Stimulated activated naive CD4-positive, alpha-beta T cell treated with Interleukin-2 at 50 U/mL for 16 hours (primary cell): ENCODE measurements around the gene ACADVL.
A peak's percentile ranks its signal among the peaks of the same experiment; 100 is the strongest.
"Not testable (repeated sequence)": the region's sequence is repeated elsewhere in the genome, so short reads cannot be mapped to it uniquely, and the experiment has no call there.

ENCODE experiments used
- DNase-seq: peaks from one replicate; lab custom pipeline; 2025; lab: John Stamatoyannopoulos, UW

The ACADVL gene

GRCh38 chr17:7235693-7236665 lies 16.2 kb downstream of the ACADVL start:
- no peak for DNase-seq

GRCh38 chr17:7236808-7237207 lies 17.1 kb downstream of the ACADVL start:
- no peak for DNase-seq

- no peak for DNase-seq
Observed at GRCh38 chr17:7237266-7237760, 17.6 kb downstream of the ACADVL start.

- DNase-seq, result peak; percentile 82
Observed at GRCh38 chr17:7237761-7238419, 18.2 kb downstream of the ACADVL start.

- DNase-seq, result peak; percentile 64
Observed at GRCh38 chr17:7238420-7239090, 18.8 kb downstream of the ACADVL start.

GRCh38 chr17:7239091-7240027 lies 19.6 kb downstream of the ACADVL start, which contains the start of gene PHF23:
TSS of gene PHF23 (minus strand) at chr17:7239457. CDS start at chr17:7239279, 178 bp downstream.
- DNase-seq, result peak; percentile 96

- no peak for DNase-seq
Observed at GRCh38 chr17:7240375-7240774, 20.6 kb downstream of the ACADVL start.

GRCh38 chr17:7241090-7241733 lies 21.5 kb downstream of the ACADVL start:
- DNase-seq, result no peak

GRCh38 chr17:7241783-7242716 lies 22.3 kb downstream of the ACADVL start, which contains the start of gene GABARAP:
TSS of gene GABARAP (minus strand) at chr17:7242449. CDS start at chr17:7242330, 119 bp downstream.
- DNase-seq, result peak; percentile 86

GRCh38 chr17:7242717-7243452 lies 23.1 kb downstream of the ACADVL start:
- peak; percentile 91 for DNase-seq

GRCh38 chr17:7243453-7243729 lies 23.7 kb downstream of the ACADVL start:
- DNase-seq, result no peak

GRCh38 chr17:7243838-7244237 lies 24.1 kb downstream of the ACADVL start:
- not testable (repeated sequence) for DNase-seq

GRCh38 chr17:7246779-7247178 lies 27.0 kb downstream of the ACADVL start:
- no peak for DNase-seq

- no peak for DNase-seq
Observed at GRCh38 chr17:7248796-7249195, 29.1 kb downstream of the ACADVL start.

- DNase-seq, result no peak
Observed at GRCh38 chr17:7249214-7249613, 29.5 kb downstream of the ACADVL start.

- no peak for DNase-seq
Observed at GRCh38 chr17:7249830-7250229, 30.1 kb downstream of the ACADVL start.

GRCh38 chr17:7250695-7251627 lies 31.2 kb downstream of the ACADVL start:
- DNase-seq, result no peak
